ENCODE data around the gene DLGAP1.

The DLGAP1 gene

DNA sequence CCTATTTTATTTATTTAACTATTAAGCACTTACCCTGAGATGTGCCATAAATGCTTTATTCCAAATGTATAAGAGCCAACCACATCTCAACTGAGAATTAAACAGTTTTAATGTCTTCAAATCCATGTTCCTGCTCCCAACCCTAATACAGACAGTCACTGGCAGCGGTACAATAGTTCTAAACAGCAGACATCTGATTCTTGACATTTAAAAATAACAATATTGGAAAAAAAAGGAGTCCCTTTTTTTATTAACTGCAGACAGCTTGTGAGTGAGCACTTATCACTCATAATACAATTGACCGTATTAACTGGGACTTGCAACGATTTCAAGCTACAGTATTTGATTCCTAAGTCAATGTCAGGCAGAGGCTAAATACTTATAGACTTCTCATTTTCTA, 580.5 kb downstream of the DLGAP1 start:
- in situ Hi-C loops (cut with HindIII; ENCODE audit: low sequenced_read_pairs): no loop called here

- in situ Hi-C loops (cut with HindIII; ENCODE audit: low sequenced_read_pairs): no loop called here
Observed at GRCh38 chr18:3874125-3874524, 581.0 kb downstream of the DLGAP1 start.

DNA sequence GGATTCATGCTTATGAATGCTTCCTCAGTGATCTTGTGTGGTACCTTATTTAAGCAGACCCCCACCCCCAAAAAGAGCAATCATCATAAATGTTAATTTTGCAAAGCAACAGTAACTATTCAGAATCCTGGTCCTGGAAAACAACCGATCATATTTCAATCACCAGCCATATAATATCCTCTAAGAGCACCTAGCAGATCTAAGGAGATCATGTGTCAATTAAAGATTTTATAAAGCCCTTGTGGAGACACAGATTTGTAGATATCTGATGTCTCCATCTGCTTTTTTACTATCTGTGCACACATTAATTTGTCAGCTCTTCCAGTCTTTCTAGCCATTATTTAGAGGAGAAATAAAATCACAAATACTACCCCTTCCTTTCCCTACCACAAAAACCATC, 581.4 kb downstream of the DLGAP1 start:
- in situ Hi-C loops (cut with HindIII; ENCODE audit: low sequenced_read_pairs): no loop called here

DNA sequence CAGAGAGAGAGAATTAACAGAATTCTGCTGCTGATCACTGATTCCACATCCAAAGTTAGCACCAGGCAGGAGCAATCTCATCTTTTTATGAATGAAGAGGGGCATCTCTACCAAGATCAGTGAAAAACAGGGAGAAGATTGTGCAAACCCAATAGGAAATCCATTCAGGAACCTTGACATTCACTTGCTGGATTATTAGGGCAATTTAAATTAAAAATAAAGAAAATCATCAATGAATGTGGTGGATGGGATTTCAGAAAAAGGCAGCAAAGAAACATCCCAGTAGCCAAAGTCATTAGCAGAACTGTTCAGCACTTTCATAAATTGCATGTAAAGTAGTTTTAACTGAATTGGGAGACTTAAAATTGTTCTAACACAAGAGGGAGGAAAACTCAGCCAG, 581.9 kb downstream of the DLGAP1 start:
- in situ Hi-C loops (cut with HindIII; ENCODE audit: low sequenced_read_pairs): no loop called here

DNA sequence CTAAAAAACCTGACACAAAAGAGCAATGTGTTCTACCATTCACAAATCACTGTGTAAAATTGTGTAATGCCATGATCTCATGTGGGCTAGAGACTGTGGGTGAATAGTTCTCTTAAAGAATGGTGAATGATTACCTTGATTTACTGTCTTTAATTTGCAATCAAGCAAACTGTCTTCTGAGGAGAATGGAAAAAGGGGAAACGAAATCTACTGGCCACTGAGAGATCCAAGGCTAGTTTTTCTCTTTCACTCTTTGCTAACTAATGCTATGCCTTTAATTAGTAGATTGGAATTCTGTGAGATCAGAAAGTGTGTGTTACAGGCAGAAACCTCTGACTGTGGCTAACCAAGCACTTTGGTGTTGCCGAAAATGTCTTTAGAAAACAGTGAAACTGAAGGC, 582.5 kb downstream of the DLGAP1 start:
- in situ Hi-C loops (cut with HindIII; ENCODE audit: low sequenced_read_pairs): no loop called here

DNA sequence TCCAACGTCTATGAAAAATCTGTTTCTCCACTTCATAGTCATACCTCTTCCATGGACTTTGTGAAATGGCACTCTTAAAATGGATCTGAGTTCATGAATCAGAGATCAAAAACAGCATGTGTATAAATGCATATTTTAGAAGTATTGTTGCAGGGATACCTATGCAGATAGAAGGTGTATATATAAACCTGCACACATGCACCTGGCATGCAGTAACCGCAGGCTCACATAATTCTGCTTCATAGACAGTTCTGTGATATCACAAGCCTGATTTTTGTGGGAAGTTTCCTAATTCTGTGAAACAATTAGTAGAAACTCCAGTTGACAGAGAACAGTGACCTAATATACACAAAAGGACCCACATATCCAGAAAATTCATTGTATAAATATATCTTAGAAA, 583.4 kb downstream of the DLGAP1 start:
- in situ Hi-C loops (cut with HindIII; ENCODE audit: low sequenced_read_pairs): no loop called here

- in situ Hi-C loops (cut with HindIII; ENCODE audit: low sequenced_read_pairs): no loop called here
Observed at GRCh38 chr18:3870914-3871313, 584.2 kb downstream of the DLGAP1 start.

DNA sequence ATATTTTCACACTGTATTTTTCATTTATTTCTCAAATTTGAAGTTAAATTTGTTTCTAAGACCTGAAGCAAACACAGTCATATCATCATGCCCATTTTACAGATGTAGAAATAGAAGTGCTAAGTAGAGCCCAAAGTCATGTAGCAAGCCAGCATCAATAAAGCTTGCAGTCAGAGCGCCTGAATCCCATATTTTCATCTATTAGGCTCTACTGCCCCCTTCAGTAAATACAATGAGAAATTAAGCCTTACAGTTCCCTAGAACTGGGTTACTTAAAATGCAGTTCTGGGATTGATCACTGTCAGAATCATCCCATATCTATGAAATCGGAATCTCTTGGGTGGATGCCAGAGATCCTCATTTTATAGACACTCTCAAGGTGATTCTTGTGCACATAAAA, 585.3 kb downstream of the DLGAP1 start:
- in situ Hi-C loops (cut with HindIII; ENCODE audit: low sequenced_read_pairs): no loop called here

GRCh38 chr18:3867864-3868311, 587.2 kb downstream of the DLGAP1 start:
- in situ Hi-C loops (cut with HindIII; ENCODE audit: low sequenced_read_pairs): no loop called here

DNA sequence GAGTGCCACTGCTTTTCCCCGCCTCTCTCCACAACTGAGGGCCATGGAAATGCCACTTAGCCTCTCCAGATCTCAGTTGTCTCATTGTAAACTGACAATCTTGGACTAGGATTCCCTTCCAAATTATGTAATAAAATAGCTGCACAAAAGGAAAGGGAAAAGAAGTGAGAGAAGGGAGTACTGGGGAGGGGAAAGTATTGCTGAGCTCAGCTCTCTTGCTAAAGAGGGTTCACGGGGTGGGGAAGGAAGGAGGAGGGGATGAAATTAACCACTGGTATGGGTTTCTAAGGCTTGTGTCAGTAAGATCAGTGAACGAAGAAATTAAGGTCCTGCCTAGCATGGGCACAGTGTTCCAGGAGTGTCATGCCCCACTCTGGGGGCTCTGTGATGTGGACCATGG, 587.9 kb downstream of the DLGAP1 start:
- in situ Hi-C loops (cut with HindIII; ENCODE audit: low sequenced_read_pairs): no loop called here

DNA sequence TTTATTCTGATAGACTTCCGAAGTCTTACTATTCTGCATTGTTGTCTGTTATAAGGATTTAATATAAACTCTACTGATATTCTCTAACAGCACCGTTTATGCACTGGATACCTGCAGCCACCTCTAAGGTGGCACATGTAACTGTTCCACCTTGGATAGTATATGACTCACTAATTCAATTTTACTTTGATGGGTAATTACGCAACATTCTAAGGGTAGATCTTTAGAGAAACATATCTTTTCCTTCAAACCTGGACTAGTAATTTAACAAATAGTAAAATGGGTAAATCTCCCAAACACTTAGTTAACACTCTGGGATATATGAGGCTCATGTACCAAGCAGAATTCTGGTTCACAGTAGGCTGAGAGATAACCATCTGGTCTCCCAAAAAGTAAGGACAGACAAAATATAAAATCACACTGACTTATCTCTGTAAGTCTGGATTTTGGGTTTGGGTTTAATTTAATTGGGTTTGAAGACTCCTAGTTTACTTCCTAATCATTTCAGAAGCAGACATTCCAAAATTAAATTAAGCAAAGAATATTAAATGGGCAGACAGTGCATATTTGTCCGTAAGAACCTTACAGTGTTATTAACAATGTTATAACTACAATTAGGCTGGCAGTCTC, 590.3 kb downstream of the DLGAP1 start:
- in situ Hi-C loops (cut with HindIII; ENCODE audit: low sequenced_read_pairs): no loop called here

GRCh38 chr18:3863593-3863992, 591.5 kb downstream of the DLGAP1 start:
- in situ Hi-C loops (cut with HindIII; ENCODE audit: low sequenced_read_pairs): no loop called here

DNA sequence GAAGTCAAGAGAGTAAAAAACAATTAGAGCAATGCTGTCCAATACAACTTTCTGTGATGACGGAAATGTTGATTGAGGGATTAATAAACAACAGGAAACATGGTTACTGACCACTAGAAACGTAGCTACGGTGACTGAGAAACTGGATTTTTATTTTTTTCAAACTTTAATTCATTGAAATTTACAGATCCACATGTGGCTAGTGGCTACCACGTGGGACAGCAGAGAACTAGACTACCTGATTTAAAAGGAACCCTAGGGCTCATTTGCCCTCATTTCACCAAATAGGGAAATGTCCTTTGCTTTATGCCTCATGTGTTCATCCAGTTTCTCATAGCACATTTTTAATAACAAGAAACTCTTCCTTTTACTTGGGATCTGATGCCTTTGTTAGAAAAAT, 592.1 kb downstream of the DLGAP1 start:
- in situ Hi-C loops (cut with HindIII; ENCODE audit: low sequenced_read_pairs): no loop called here

- in situ Hi-C loops (cut with HindIII; ENCODE audit: low sequenced_read_pairs): no loop called here
Observed at GRCh38 chr18:3861495-3861894, 593.6 kb downstream of the DLGAP1 start.

DNA sequence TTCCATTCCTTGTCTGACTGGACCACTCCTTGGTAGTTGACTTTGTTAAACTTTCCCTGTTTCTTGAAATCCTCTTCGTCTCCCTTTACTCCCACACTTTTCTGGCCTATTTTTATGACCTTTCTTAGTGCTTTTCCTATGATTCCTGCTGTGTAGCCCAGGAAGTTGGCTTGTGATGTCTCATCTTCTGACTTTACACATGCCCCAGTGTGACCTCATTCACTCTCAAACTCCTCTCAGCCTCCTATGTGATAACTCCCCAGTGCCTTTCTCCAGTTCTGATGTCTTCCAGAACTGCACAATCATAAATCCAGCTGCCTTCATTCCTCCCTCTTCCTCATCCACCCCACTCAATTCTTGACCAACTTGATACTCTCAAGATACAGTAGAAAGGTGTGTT, 597.6 kb downstream of the DLGAP1 start:
- in situ Hi-C loops (cut with HindIII; ENCODE audit: low sequenced_read_pairs): no loop called here

- in situ Hi-C loops (cut with HindIII; ENCODE audit: low sequenced_read_pairs): no loop called here
Observed at GRCh38 chr18:3855966-3856365, 599.1 kb downstream of the DLGAP1 start.

- in situ Hi-C loops (cut with HindIII; ENCODE audit: low sequenced_read_pairs): no loop called here
Observed at GRCh38 chr18:3852321-3852720, 602.8 kb downstream of the DLGAP1 start.

GRCh38 chr18:3851159-3851558, 603.9 kb downstream of the DLGAP1 start:
- in situ Hi-C loops (cut with HindIII; ENCODE audit: low sequenced_read_pairs): no loop called here

GRCh38 chr18:3848316-3848715, 606.8 kb downstream of the DLGAP1 start:
- in situ Hi-C loops (cut with HindIII; ENCODE audit: low sequenced_read_pairs): no loop called here

DNA sequence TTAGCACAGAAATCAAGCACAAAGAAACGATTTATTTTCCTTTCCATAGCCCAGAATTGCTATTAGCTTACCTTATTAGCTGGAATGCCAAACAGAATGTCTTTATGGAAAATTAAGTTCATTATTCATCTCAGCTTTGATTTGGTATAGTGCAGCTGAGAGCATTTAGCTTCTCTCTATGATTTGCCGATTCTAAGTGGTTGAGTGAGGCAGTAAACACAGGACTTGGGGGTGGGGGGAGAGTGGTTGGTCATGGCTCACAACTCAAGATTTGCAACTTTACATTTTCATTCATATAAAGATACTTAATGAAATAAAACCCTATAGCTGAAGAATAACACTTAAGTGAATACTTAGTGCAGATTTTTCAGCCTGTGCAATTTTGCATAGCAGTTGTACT, 609.9 kb downstream of the DLGAP1 start:
- in situ Hi-C loops (cut with HindIII; ENCODE audit: low sequenced_read_pairs): no loop called here

GRCh38 chr18:3842844-3843243, 612.3 kb downstream of the DLGAP1 start:
- in situ Hi-C loops (cut with HindIII; ENCODE audit: low sequenced_read_pairs): no loop called here

DNA sequence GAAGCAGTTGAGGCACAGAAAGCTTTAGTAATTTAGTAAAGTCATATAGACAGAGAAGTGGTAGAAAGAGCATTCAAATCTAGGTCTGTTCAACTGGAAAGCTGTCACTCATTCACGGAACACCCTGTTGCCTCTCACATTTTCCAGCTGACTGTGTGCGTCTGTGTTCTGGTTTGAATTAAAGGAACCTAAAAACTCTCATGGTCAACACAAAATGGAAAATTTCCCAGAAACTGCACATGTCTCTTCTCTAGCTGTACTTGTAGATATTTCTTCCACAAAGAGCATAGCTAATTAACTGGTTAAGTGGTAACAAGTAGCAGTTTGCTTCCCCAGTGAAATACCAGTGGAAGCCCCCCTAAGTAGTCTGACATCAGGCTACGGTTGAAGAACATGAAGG, 614.3 kb downstream of the DLGAP1 start:
- in situ Hi-C loops (cut with HindIII; ENCODE audit: low sequenced_read_pairs): no loop called here

- in situ Hi-C loops (cut with HindIII; ENCODE audit: low sequenced_read_pairs): no loop called here
Observed at GRCh38 chr18:3839581-3839981, 615.5 kb downstream of the DLGAP1 start.

All from DLD1 (cell line).